Small intestine (tissue), 7 donors: Measurements from ENCODE around the gene DNAH1. TPM values are rescaled to one million over a fixed set of nuclear protein-coding genes. Genes with fewer than 3 reads are reported as not detected.
"Not testable (repeated sequence)": the region's sequence is repeated elsewhere in the genome, so short reads cannot be mapped to it uniquely, and the experiment has no call there.

ENCODE experiments used
- DNase-seq, 2 donors: peaks; one replicate each; pipeline versions ENCODE4 v3.0.0 to v3.0.0-alpha.2; 2013
- FAIRE-seq: peaks from 2 replicates; lab custom pipeline; 2012; peaks lifted over from hg19 to GRCh38; lab: Jason Lieb, UNC
- H3K27ac ChIP-seq, 3 donors: one replicate each; pipeline ENCODE4 v1.5.1; 2013; ENCODE audit warnings: low read length in 2 of 3, mild to moderate bottlenecking in 2 of 3, control low read depth in 1 of 3, inconsistent platforms in 1 of 3, low read depth in 1 of 3, moderate library complexity in 1 of 3
- H3K27me3 ChIP-seq, 3 donors: one replicate each; pipeline ENCODE4 v1.6.1; 2013; ENCODE audit warnings: low read length in 3 of 3, inconsistent platforms in 1 of 3; ENCODE audit not compliant: control insufficient read depth in 3 of 3, insufficient read depth in 3 of 3
- H3K36me3 ChIP-seq, 3 donors: one replicate each; pipeline ENCODE4 v1.6.1; 2013; ENCODE audit warnings: low read length in 3 of 3, inconsistent platforms in 1 of 3, low read depth in 1 of 3, mild to moderate bottlenecking in 1 of 3, moderate library complexity in 1 of 3; ENCODE audit not compliant: control insufficient read depth in 3 of 3, insufficient read depth in 2 of 3
- H3K4me1 ChIP-seq, 3 donors: one replicate each; pipeline ENCODE4 v1.6.1; 2013; ENCODE audit warnings: low read length in 2 of 3, inconsistent platforms in 1 of 3, low read depth in 1 of 3, mild to moderate bottlenecking in 1 of 3, moderate library complexity in 1 of 3; ENCODE audit not compliant: control insufficient read depth in 3 of 3, insufficient read depth in 2 of 3
- H3K4me3 ChIP-seq, 3 donors: one replicate each; pipeline ENCODE4 v1.5.1; 2013; ENCODE audit warnings: low read length in 3 of 3, control low read depth in 1 of 3, inconsistent platforms in 1 of 3, low read depth in 1 of 3, mild to moderate bottlenecking in 1 of 3, moderate library complexity in 1 of 3
- H3K9me3 ChIP-seq, 2 donors: one replicate each; pipeline ENCODE4 v1.6.1; 2013; ENCODE audit warnings: low read depth in 1 of 2, low read length in 1 of 2; ENCODE audit not compliant: control insufficient read depth in 2 of 2, insufficient read depth in 1 of 2
- WGBS, 3 donors: extraction: QIAGEN DNeasy Blood & Tissue Kit; methylation state at CpG; one replicate each; pipeline ENCODE4 v1.1.7; 2013; 5-methylcytosine and 5-hydroxymethylcytosine counted together
- polyA plus RNA-seq, 4 donors: library from polyadenylated mRNA; stranded (reverse) in 3 of 4; unstranded in 1 of 4; fragments of 200-250 nt in 3 of 4; fragments of 120-200 nt in 1 of 4; gene quantifications; one replicate each; pipeline versions ENCODE4 v1.2.1 to v1.2.3, GENCODE V29; 2013
- donor health status: healthy with polysubstance abuse.
- donor health status: control.
- donor health status: control.
- donor health status: Bipolar disorder and iron deficiency.
- donor health status: healthy.

Gene DNAH1
- polyA plus RNA-seq, 4 donors = 4.3 to 22.6 (median 7.5) TPM

DNA sequence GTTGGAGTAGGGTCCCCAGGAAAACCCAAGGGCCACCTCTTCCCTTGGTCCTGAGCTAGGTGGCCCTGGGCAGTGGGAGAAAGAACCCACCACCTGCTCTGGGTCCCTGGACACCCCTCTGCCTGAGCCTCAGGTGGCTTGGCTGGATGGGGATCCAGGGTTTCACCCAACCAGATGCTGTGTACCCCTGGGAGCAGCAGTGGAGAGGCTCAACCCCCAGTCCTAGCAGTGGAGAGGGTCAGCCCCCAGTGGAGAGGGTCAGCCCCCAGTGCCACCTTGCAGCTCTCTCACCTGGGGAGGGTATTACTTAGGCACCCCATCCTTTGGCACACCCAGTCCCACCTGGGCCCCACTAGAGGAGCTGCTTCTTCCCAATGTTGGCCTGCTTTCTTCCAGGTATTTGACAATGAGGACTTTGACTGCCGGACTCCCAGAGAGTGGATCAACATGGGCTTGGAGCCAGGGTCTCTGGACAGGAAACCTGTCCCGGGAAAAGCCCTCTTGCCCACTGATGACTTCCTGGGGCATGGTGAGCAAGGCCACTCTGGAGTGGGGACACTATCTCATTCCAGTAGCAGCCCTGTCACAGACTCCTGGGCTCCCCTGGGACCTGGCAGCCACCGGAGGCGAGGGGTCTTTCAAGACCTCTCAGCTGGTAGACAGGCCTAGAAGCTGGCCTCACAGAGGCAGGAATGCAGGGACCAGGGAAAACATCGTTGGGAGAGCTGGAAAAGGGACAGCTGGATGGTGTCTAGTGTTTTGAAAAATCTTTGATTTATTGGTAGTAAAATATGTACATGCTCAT, 11.6 kb downstream of the DNAH1 start:
- Histone ChIP-seq H3K4me1 (no peaks in the 10 kb centered on the region), H3K27me3 (no peaks in the 10 kb centered on the region), H3K4me3 (no peak overlapping the region), H3K36me3 (peaks cover 0 to 57% (median 3%) of the 10 kb centered on the region in 3 donors), H3K9me3 (no peaks in the 10 kb centered on the region), H3K27ac (no peak overlapping the region)
- WGBS, 3 donors = 74 to 84% (median 80%) methylated on average over 5 of the region's 5 CpGs
- FAIRE-seq (no peak), DNase-seq (no peak)

- Histone ChIP-seq H3K27ac (no peak overlapping the region), H3K9me3 (no peaks in the 10 kb centered on the region), H3K4me1 (no peaks in the 10 kb centered on the region), H3K27me3 (no peaks in the 10 kb centered on the region), H3K4me3 (no peak overlapping the region), H3K36me3 (peaks cover 0 to 61% (median 3%) of the 10 kb centered on the region in 3 donors)
- WGBS, 3 donors = 89 to 94% (median 91%) methylated on average over 5 of the region's 5 CpGs
- DNase-seq (no peak), FAIRE-seq (no peak)
These were observed 12.5 kb downstream of the DNAH1 start for GRCh38 chr3:52328536-52329080.

- H3K4me3 ChIP-seq = no peak overlapping the region
- no peak overlapping the region for H3K27ac ChIP-seq
- DNase-seq (no peak), FAIRE-seq (no peak)
- WGBS, 3 donors = 87 to 91% (median 89%) methylated on average over 9 of the region's 9 CpGs
- peaks cover 0 to 62% (median 3%) of the 10 kb centered on the region in 3 donors for H3K36me3 ChIP-seq
- H3K27me3 ChIP-seq = no peaks in the 10 kb centered on the region
- no peaks in the 10 kb centered on the region for H3K9me3 ChIP-seq
- H3K4me1 ChIP-seq = no peaks in the 10 kb centered on the region
These were observed 14.2 kb downstream of the DNAH1 start for GRCh38 chr3:52330194-52330805.

- no peaks in the 10 kb centered on the region for H3K4me1 ChIP-seq
- FAIRE-seq (no peak), DNase-seq (no peak)
- no peaks in the 10 kb centered on the region for H3K27me3 ChIP-seq
- H3K27ac ChIP-seq = no peak overlapping the region
- 93 to 94% (median 93%) methylated on average over 8 to 12 of the region's 12 CpGs for WGBS, 3 donors
- H3K36me3 ChIP-seq = peaks cover 0 to 55% (median 3%) of the 10 kb centered on the region in 3 donors
- H3K9me3 ChIP-seq = no peaks in the 10 kb centered on the region
- H3K4me3 ChIP-seq = no peak overlapping the region
These were observed 15.0 kb downstream of the DNAH1 start for GRCh38 chr3:52331091-52331490.

DNA sequence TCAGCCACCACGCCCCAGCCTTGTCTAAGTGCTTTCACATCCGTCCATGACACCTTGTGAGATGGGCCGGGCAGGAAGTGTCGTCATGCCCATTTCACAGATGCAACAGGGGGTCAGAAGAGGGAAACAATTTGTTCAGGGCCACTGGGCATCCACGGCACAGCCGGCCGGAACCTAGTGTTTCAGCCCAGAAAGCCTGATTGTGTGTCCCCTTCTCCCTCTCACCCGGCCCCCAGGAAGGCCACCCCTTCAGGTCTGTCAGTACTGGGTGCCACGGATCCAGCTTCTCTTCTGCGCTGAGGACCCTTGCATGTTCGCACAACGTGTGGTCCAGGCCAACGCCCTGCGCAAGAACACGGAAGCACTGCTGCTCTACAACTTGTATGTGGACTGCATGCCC, 15.8 kb downstream of the DNAH1 start:
- no peak overlapping the region for H3K27ac ChIP-seq
- peaks cover 0 to 50% (median 6%) of the 10 kb centered on the region in 3 donors for H3K36me3 ChIP-seq
- no peak overlapping the region for H3K4me3 ChIP-seq
- no peaks in the 10 kb centered on the region for H3K9me3 ChIP-seq
- 94 to 95% (median 95%) methylated on average over 15 of the region's 15 CpGs for WGBS, 3 donors
- DNase-seq = no peak
- no peaks in the 10 kb centered on the region for H3K27me3 ChIP-seq
- H3K4me1 ChIP-seq = no peaks in the 10 kb centered on the region
- no peak for FAIRE-seq

DNA sequence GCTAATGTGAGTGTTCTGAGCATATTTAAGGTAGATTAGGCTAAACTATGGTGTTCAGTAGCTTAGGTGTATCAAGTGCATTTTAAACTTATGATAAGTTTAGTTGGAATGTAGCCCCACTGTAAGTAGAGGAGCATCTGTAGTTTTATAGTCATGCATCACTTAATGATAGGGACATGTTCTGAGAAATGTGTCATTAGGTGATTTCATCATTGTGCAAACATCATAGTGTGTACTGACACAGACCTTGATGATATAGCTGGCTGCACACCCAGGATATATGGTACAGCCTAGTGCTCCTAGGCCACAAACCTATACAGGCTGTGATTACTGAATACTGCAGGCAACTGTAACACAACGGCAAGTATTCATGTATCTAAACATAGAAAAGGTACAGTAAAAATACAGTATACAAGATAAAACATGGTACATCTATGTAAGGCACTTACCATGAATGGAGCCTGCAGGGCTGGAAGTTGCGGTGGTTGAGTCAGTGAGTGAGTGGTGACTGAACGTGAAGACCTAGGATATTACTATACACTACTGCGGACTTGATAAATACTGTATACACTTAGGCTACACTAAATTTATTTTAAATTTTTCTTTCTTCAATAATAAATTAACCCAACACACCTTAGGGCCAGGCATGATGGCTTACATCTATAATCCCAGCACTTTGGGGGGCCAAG, 17.9 kb downstream of the DNAH1 start:
- Histone ChIP-seq H3K4me3 (no peak overlapping the region), H3K36me3 (peaks cover 0 to 38% (median 6%) of the 10 kb centered on the region in 3 donors), H3K27ac (no peak overlapping the region), H3K4me1 (no peaks in the 10 kb centered on the region), H3K27me3 (no peaks in the 10 kb centered on the region), H3K9me3 (no peaks in the 10 kb centered on the region)
- WGBS, 3 donors = 94 to 95% (median 95%) methylated on average over 4 of the region's 4 CpGs
- DNase-seq (peak; percentile 36 to 41), FAIRE-seq (no peak)

DNA sequence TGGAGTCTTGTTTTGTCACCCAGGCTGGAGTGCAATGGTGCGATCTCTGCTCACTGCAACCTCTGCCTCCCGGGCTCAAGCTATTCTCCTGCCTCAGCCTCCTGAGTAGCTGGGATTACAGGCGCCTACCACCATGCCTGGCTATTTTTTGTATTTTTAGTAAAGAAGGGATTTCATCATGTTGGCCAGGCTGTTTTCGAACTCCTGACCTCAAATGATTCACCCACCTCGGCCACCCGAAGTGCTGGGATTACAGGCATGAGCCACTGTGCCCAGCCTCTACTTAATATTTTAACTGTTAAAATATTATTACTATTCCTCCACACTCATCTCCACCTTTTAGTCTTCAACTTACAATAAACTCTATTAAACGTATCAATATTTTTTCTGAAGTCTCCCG, 22.0 kb downstream of the DNAH1 start:
- not testable (repeated sequence) for DNase-seq, H3K9me3 ChIP-seq, H3K4me1 ChIP-seq, H3K27ac ChIP-seq, H3K27me3 ChIP-seq, FAIRE-seq, H3K4me3 ChIP-seq
- WGBS, 3 donors = 94 to 98% (median 97%) methylated on average over 8 of the region's 8 CpGs
- H3K36me3 ChIP-seq = peaks cover 0 to 34% (median 3%) of the 10 kb centered on the region in 3 donors

DNA sequence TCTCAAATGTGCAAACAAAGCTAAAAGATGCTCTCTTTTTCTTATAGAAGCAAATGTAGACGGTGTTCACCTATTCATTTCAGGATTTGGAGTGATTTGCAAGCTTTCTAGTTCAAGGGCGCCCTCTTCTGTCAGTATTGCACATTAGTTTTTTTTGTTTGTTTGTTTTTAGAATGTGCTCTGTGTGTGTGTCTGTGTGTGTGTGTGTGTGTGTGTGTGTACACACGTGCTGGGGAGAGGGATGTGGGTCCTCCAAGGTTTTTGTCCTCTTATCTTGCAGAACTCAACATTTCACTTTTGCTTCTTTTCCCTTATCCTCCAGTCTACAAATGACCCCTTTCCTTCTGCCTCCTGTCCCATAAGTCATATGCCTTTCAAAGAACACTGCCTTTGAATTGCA, 23.5 kb downstream of the DNAH1 start:
- Histone ChIP-seq H3K27me3 (no peaks in the 10 kb centered on the region), H3K36me3 (peaks cover 0 to 44% (median 3%) of the 10 kb centered on the region in 3 donors), H3K9me3 (no peaks in the 10 kb centered on the region), H3K4me3 (no peak overlapping the region), H3K27ac (no peak overlapping the region), H3K4me1 (no peaks in the 10 kb centered on the region)
- 2% methylated on average over 3 of the region's 3 CpGs for WGBS, 3 donors
- peak; percentile 84 for DNase-seq
- FAIRE-seq = no peak
